ENCODE data around the gene SNAPC3. TPM values are rescaled to one million over a fixed set of nuclear protein-coding genes. Genes with fewer than 3 reads are reported as not detected.
A peak's percentile ranks its signal among the peaks of the same experiment; 100 is the strongest.
"Not testable (repeated sequence)": the region's sequence is repeated elsewhere in the genome, so short reads cannot be mapped to it uniquely, and the experiment has no call there.

Gene SNAPC3
- total and polyA plus RNA-seq, 8 donors: 30.7 to 72.3 (median 60.7) TPM

DNA sequence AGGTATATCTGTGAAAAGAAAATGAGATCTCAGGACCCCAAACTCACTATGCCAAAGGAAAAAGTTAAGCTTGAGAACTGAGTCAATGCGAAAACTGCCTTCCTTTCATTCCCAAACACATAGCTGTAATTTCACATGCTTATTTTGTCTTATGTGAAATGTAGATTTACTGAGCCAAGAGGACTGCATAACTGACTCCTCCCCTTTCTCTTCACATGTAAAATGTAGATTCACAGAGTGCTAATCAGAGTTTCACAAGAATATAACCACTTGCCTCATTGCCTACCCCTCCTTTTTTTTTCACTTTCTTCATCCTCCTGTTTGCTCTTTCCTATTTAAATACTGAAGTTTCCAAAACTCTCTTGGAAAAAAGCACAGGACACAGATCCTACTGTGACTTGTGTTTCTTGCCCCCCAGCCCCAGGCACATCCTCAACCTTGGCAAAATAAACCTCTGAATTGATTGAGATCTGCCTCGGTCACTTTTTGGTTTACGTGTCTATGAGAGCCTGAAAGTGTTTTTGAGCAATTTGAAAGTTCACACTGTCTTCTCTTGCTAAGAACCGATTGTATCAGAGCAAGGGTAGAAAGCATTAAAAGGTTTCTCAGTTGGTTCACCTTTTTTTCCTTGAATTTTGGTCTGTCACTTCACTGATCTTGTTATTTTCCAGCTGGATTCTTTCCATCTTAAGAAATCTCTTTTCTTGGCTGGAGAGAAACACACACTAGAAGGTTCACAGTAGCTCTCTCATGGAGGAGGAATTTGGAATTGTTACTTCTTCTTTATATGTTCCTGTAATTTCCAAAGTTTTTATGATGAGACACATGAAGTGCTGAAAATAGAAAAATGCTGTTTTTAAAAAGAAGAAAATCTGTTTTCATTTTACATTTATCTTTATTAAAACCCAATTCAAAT lies 44.8 kb upstream of the SNAPC3 start:
- Histone ChIP-seq H3K27me3 (no peaks in the 10 kb centered on the region), H3K4me1 (no peaks in the 10 kb centered on the region), H3K36me3 (no peaks in the 10 kb centered on the region), H3K9me3 (no peaks in the 10 kb centered on the region), H3K27ac (no peak overlapping the region), H3K4me3 (no peak overlapping the region)
- TF ChIP-seq, protein P1, sequence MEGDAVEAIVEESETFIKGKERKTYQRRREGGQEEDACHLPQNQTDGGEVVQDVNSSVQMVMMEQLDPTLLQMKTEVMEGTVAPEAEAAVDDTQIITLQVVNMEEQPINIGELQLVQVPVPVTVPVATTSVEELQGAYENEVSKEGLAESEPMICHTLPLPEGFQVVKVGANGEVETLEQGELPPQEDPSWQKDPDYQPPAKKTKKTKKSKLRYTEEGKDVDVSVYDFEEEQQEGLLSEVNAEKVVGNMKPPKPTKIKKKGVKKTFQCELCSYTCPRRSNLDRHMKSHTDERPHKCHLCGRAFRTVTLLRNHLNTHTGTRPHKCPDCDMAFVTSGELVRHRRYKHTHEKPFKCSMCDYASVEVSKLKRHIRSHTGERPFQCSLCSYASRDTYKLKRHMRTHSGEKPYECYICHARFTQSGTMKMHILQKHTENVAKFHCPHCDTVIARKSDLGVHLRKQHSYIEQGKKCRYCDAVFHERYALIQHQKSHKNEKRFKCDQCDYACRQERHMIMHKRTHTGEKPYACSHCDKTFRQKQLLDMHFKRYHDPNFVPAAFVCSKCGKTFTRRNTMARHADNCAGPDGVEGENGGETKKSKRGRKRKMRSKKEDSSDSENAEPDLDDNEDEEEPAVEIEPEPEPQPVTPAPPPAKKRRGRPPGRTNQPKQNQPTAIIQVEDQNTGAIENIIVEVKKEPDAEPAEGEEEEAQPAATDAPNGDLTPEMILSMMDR (IDR thresholded peaks at IDR 0.05): no peak
- DNase-seq (peak in 2 of 4 donors; percentile 53 to 60), ATAC-seq (peak; percentile 30)
- intact Hi-C loops (cut with DNase I): no loop called here

DNA sequence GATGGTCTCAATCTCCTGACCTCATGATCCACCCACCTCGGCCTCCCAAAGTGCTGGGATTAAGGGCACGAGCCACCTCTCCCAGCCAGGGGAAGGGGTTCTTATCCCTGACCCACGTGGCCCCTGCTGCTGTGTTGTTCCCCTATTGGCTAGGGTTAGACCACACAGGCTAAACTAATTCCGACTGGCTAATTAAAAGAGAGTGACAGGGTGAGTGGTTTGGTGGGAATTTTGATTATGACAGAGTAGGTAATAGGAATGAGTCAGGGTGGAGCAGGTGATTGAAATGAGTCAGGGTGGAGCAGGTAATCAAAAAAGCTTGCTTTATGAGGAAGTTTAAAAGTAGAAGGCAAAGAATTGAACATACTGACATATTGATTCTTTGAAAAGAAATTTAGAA lies 43.4 kb upstream of the SNAPC3 start:
- ATAC-seq; H3K4me1 ChIP-seq; DNase-seq; H3K36me3 ChIP-seq; H3K27me3 ChIP-seq; H3K4me3 ChIP-seq; intact Hi-C loops (cut with DNase I); H3K27ac ChIP-seq; H3K9me3 ChIP-seq: not testable (repeated sequence)

DNA sequence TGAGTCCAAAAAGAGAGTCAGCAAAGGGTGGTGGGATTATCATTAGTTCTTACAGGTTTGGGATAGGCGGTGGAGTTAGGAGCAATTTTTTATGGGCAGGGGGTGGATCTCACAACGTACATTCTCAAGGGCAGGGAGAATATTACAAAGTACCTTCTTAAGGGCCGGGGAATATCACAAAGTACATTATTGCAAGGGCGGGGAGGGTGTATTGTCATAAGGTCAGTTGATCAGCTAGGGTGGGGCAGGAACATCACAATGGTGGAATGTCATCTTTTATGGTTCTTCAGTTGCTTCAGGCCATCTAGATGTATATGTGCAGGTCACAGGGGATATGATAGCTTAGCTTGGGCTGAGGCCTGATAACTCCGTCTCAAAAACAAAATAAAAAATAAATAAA lies 42.8 kb upstream of the SNAPC3 start:
- H3K27ac ChIP-seq; H3K9me3 ChIP-seq; DNase-seq; H3K4me3 ChIP-seq; H3K4me1 ChIP-seq; ATAC-seq; intact Hi-C loops (cut with DNase I); H3K36me3 ChIP-seq; H3K27me3 ChIP-seq: not testable (repeated sequence)

DNA sequence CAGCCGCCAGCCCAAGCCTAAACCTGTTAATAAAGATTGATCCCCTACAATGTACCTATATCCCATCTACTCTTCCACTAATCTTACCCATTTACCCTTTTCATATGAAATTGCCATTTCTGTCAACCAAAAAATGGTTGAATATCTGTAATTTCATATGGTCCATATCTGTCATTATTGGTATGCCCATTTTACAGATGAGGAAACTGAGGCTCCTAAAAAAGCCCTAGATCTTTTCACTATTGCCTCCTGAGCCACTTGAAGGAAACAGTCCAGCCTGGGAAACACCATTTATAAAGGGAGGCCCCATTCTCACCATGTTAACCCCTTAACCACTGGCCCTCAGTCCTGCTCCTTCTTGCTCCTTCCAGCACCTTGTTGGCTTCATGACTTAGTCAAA lies 41.2 kb upstream of the SNAPC3 start:
- Histone ChIP-seq H3K9me3 (no peaks in the 10 kb centered on the region), H3K36me3 (no peaks in the 10 kb centered on the region), H3K4me1 (no peaks in the 10 kb centered on the region), H3K4me3 (no peak overlapping the region), H3K27me3 (no peaks in the 10 kb centered on the region), H3K27ac (no peak overlapping the region)
- no peak for ATAC-seq
- DNase-seq: no peak
- TF ChIP-seq, protein P1 (IDR thresholded peaks at IDR 0.05): no peak
- intact Hi-C loops (cut with DNase I): no loop called here

DNA sequence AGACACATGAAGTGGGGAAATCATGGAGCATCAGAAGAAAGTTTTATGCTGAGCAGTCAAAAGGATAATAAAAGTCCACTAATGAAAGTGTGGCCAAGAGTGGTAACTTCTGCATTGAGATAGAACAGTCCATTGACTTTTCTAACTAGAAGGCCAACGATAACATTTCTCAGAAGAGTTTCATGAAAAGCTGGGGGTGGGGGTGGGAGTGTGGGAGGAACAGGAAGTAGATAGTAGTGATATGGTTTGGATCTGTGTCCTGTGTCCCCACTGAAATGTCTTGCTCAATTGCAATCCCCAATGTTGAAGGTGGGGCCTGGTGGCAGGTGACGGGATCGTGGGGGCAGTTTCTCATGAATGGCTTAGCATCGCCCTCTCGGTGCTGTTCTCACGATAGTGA lies 36.2 kb upstream of the SNAPC3 start:
- H3K27ac ChIP-seq: no peak overlapping the region
- no peaks in the 10 kb centered on the region for H3K9me3 ChIP-seq
- no peaks in the 10 kb centered on the region for H3K4me1 ChIP-seq
- TF ChIP-seq, protein P1 (IDR thresholded peaks at IDR 0.05): no peak
- no peak for DNase-seq
- intact Hi-C loops (cut with DNase I): no loop called here
- ATAC-seq: no peak
- no peak overlapping the region for H3K4me3 ChIP-seq
- H3K27me3 ChIP-seq: no peaks in the 10 kb centered on the region
- no peaks in the 10 kb centered on the region for H3K36me3 ChIP-seq

DNA sequence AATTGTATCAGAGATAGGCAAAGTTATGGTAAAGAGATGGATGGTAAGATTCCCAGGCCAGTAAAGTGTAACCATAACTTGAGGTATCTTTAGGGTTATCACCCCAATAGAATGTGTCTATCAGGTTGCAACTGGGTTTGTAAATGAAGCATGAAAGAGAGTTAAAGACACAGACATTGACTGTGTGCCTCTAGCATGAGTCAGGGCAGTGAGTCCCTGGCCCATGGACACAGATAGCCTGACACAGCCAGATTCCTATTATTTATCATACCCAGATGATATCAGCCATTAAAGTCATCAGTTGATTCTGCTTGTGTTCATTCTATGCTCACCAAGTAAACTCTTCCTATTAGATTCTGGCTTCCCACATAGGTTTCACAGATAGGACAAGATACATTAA lies 33.5 kb upstream of the SNAPC3 start:
- intact Hi-C loops (cut with DNase I): no loop called here
- TF ChIP-seq, protein P1 (IDR thresholded peaks at IDR 0.05): no peak
- Histone ChIP-seq H3K36me3 (no peaks in the 10 kb centered on the region), H3K4me1 (no peaks in the 10 kb centered on the region), H3K4me3 (no peak overlapping the region), H3K27ac (no peak overlapping the region), H3K27me3 (no peaks in the 10 kb centered on the region), H3K9me3 (no peaks in the 10 kb centered on the region)
- no peak for DNase-seq
- ATAC-seq: no peak

All from left lung (tissue), 10 donors.